ENCODE data around the gene SAMD15.

GRCh38 chr14:77378701-77379100, 1.5 kb downstream of the SAMD15 start:
- TF ChIP-seq CTCF (IDR thresholded peaks at IDR 0.05; ENCODE audit: insufficient read depth, low read depth, low read length) (no peak), EZH2 (IDR thresholded peaks at IDR 0.05; ENCODE audit: insufficient read depth, low read length) (no peak)

Measured in astrocyte (in vitro differentiated cells and primary cell).